ENCODE results near the gene RBM14. TPM values are rescaled to one million over a fixed set of nuclear protein-coding genes. Genes with fewer than 3 reads are reported as not detected.

RBM14 gene
- total RNA-seq, 1 experiment from 2014 or later, result 92.0 TPM

DNA sequence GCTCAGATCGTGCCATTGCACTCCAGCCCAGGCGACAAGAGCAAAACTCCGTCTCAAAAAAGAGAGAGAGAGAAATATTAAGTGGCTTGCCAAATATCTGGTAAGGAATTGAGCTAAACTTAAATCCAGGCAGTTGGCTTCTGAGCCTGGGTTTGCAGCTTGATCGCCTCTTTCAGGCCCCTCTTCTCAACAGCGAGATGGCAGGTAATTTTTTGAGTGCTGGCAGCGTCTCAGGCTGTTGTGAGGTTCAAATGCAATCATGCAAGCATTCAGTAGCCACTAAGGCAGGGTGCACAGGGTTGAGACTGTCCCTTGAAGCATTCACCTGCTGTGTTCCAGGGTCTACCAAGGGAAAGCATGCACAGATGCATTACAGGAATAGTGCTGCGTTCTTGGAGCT is 47.4 kb upstream of the RBM14 start (continued):
- TF ChIP-seq, protein P1, sequence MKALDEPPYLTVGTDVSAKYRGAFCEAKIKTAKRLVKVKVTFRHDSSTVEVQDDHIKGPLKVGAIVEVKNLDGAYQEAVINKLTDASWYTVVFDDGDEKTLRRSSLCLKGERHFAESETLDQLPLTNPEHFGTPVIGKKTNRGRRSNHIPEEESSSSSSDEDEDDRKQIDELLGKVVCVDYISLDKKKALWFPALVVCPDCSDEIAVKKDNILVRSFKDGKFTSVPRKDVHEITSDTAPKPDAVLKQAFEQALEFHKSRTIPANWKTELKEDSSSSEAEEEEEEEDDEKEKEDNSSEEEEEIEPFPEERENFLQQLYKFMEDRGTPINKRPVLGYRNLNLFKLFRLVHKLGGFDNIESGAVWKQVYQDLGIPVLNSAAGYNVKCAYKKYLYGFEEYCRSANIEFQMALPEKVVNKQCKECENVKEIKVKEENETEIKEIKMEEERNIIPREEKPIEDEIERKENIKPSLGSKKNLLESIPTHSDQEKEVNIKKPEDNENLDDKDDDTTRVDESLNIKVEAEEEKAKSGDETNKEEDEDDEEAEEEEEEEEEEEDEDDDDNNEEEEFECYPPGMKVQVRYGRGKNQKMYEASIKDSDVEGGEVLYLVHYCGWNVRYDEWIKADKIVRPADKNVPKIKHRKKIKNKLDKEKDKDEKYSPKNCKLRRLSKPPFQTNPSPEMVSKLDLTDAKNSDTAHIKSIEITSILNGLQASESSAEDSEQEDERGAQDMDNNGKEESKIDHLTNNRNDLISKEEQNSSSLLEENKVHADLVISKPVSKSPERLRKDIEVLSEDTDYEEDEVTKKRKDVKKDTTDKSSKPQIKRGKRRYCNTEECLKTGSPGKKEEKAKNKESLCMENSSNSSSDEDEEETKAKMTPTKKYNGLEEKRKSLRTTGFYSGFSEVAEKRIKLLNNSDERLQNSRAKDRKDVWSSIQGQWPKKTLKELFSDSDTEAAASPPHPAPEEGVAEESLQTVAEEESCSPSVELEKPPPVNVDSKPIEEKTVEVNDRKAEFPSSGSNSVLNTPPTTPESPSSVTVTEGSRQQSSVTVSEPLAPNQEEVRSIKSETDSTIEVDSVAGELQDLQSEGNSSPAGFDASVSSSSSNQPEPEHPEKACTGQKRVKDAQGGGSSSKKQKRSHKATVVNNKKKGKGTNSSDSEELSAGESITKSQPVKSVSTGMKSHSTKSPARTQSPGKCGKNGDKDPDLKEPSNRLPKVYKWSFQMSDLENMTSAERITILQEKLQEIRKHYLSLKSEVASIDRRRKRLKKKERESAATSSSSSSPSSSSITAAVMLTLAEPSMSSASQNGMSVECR (CRISPR knock-in tag; IDR thresholded peaks at IDR 0.05; ENCODE audit: borderline replicate concordance), result no peak
- TF ChIP-seq ZNF671 (CRISPR knock-in tag; IDR thresholded peaks at IDR 0.05), result no peak
- TF ChIP-seq, protein P2, sequence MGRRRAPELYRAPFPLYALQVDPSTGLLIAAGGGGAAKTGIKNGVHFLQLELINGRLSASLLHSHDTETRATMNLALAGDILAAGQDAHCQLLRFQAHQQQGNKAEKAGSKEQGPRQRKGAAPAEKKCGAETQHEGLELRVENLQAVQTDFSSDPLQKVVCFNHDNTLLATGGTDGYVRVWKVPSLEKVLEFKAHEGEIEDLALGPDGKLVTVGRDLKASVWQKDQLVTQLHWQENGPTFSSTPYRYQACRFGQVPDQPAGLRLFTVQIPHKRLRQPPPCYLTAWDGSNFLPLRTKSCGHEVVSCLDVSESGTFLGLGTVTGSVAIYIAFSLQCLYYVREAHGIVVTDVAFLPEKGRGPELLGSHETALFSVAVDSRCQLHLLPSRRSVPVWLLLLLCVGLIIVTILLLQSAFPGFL (CRISPR knock-in tag; IDR thresholded peaks at IDR 0.05; ENCODE audit: borderline replicate concordance), result no peak

DNA sequence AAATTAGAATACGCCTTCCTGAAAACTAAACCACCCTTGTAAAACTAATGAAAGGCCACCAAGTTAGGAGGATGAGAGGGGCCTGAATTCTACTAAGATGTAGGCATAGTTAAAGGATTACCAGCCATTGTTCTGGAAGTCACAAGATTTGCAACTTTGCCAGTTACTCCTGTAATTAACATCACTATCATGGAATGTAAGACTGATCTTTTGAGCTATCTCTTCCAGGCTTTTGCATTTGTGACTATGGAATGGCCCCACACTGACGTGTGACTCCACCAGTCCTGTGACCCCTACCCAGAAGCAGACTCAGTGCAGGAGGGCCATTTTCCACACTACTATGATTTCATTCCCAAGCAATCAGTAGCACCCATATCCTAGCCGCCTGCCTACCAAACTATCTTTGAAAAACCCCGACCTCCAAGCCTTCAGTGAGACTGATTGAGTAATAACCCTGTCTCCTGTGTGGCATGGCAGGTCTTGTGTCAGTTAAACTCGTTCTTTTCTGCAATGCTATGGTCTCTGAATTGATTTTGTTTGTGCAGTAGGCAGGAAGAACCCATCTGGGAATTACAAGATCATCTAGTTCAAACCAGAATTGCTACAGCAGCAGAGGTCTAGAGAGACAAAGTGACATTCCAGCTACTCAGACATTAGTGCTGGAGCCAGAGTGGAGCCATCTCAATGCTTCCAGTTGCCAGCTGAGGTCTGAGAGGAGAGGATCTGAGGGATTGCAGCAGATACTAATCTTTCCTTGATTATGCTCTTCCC is 46.2 kb upstream of the RBM14 start:
- Mint-ChIP-seq H3K36me3 (peaks cover 21% of the 10 kb centered on the region), H3K4me3 (no peak overlapping the region), H3K27me3 (ENCODE audit: low read depth) (peaks cover 28% of the 10 kb centered on the region), H3K4me1 (peaks cover 21% of the 10 kb centered on the region), H3K9me3 (peaks cover 22% of the 10 kb centered on the region), H3K27ac (peak overlapping the region; percentile 94)
- no peak for DNase-seq (ENCODE audit: low spot score)
- peak; percentile 70 for ATAC-seq
- POLR2A ChIA-PET, result no interaction called here
- CTCF ChIA-PET, result interaction anchor here (0.5 to 3.9 kb wide), 6 partner anchors 11 to 841 kb away, joined by 3 to 23 read pairs (median 4); partner anchors contain the start of genes CCDC87, CCS and RBM4B
- TF ChIP-seq, protein P3, sequence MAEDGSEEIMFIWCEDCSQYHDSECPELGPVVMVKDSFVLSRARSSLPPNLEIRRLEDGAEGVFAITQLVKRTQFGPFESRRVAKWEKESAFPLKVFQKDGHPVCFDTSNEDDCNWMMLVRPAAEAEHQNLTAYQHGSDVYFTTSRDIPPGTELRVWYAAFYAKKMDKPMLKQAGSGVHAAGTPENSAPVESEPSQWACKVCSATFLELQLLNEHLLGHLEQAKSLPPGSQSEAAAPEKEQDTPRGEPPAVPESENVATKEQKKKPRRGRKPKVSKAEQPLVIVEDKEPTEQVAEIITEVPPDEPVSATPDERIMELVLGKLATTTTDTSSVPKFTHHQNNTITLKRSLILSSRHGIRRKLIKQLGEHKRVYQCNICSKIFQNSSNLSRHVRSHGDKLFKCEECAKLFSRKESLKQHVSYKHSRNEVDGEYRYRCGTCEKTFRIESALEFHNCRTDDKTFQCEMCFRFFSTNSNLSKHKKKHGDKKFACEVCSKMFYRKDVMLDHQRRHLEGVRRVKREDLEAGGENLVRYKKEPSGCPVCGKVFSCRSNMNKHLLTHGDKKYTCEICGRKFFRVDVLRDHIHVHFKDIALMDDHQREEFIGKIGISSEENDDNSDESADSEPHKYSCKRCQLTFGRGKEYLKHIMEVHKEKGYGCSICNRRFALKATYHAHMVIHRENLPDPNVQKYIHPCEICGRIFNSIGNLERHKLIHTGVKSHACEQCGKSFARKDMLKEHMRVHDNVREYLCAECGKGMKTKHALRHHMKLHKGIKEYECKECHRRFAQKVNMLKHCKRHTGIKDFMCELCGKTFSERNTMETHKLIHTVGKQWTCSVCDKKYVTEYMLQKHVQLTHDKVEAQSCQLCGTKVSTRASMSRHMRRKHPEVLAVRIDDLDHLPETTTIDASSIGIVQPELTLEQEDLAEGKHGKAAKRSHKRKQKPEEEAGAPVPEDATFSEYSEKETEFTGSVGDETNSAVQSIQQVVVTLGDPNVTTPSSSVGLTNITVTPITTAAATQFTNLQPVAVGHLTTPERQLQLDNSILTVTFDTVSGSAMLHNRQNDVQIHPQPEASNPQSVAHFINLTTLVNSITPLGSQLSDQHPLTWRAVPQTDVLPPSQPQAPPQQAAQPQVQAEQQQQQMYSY (CRISPR knock-in tag; IDR thresholded peaks at IDR 0.05), result no peak
- TF ChIP-seq ATF1 (CRISPR knock-in tag; IDR thresholded peaks at IDR 0.05), result no peak
- TF ChIP-seq SMAD3 (CRISPR knock-in tag; IDR thresholded peaks at IDR 0.05; ENCODE audit: borderline replicate concordance), result no peak
- TF ChIP-seq OVOL2 (CRISPR knock-in tag; IDR thresholded peaks at IDR 0.05; ENCODE audit: borderline replicate concordance), result no peak
- no peak for TF ChIP-seq TEAD4 (CRISPR knock-in tag; IDR thresholded peaks at IDR 0.05)
- TF ChIP-seq, protein P4, sequence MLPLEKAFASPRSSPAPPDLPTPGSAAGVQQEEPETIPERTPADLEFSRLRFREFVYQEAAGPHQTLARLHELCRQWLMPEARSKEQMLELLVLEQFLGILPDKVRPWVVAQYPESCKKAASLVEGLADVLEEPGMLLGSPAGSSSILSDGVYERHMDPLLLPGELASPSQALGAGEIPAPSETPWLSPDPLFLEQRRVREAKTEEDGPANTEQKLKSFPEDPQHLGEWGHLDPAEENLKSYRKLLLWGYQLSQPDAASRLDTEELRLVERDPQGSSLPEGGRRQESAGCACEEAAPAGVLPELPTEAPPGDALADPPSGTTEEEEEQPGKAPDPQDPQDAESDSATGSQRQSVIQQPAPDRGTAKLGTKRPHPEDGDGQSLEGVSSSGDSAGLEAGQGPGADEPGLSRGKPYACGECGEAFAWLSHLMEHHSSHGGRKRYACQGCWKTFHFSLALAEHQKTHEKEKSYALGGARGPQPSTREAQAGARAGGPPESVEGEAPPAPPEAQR (CRISPR knock-in tag; IDR thresholded peaks at IDR 0.05), result no peak
- no peak for TF ChIP-seq TCF7 (CRISPR knock-in tag; IDR thresholded peaks at IDR 0.05; ENCODE audit: low read depth)
- TF ChIP-seq JUN (CRISPR knock-in tag; IDR thresholded peaks at IDR 0.05), result no peak
- TF ChIP-seq ESRRA (CRISPR knock-in tag; IDR thresholded peaks at IDR 0.05; ENCODE audit: borderline replicate concordance), result no peak
- no peak for TF ChIP-seq NR2C2 (CRISPR knock-in tag; IDR thresholded peaks at IDR 0.05)
- TF ChIP-seq NFYB (CRISPR knock-in tag; conservative IDR thresholded peaks at IDR 0.05; ENCODE audit: low read depth), result no peak
- TF ChIP-seq, protein P5, sequence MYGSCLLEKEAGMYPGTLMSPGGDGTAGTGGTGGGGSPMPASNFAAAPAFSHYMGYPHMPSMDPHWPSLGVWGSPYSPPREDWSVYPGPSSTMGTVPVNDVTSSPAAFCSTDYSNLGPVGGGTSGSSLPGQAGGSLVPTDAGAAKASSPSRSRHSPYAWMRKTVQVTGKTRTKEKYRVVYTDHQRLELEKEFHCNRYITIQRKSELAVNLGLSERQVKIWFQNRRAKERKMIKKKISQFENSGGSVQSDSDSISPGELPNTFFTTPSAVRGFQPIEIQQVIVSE (CRISPR knock-in tag; IDR thresholded peaks at IDR 0.05; ENCODE audit: borderline replicate concordance), result no peak
- no peak for TF ChIP-seq MYBL2 (CRISPR knock-in tag; IDR thresholded peaks at IDR 0.05)
- TF ChIP-seq ZNF416 (CRISPR knock-in tag; IDR thresholded peaks at IDR 0.05), result no peak
- TF ChIP-seq, protein P6, sequence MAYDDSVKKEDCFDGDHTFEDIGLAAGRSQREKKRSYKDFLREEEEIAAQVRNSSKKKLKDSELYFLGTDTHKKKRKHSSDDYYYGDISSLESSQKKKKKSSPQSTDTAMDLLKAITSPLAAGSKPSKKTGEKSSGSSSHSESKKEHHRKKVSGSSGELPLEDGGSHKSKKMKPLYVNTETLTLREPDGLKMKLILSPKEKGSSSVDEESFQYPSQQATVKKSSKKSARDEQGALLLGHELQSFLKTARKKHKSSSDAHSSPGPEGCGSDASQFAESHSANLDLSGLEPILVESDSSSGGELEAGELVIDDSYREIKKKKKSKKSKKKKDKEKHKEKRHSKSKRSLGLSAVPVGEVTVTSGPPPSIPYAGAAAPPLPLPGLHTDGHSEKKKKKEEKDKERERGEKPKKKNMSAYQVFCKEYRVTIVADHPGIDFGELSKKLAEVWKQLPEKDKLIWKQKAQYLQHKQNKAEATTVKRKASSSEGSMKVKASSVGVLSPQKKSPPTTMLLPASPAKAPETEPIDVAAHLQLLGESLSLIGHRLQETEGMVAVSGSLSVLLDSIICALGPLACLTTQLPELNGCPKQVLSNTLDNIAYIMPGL (CRISPR knock-in tag; IDR thresholded peaks at IDR 0.05), result no peak
- TF ChIP-seq, protein P7, sequence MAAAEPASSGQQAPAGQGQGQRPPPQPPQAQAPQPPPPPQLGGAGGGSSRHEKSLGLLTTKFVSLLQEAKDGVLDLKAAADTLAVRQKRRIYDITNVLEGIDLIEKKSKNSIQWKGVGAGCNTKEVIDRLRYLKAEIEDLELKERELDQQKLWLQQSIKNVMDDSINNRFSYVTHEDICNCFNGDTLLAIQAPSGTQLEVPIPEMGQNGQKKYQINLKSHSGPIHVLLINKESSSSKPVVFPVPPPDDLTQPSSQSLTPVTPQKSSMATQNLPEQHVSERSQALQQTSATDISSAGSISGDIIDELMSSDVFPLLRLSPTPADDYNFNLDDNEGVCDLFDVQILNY (CRISPR knock-in tag; IDR thresholded peaks at IDR 0.05), result no peak
- no peak for TF ChIP-seq SMAD4 (CRISPR knock-in tag; IDR thresholded peaks at IDR 0.05)
- no peak for TF ChIP-seq NFE2L1 (CRISPR knock-in tag; IDR thresholded peaks at IDR 0.05)
- TF ChIP-seq NR3C1 (CRISPR knock-in tag; conservative IDR thresholded peaks at IDR 0.05; ENCODE audit: low read depth), result no peak

Measured in WTC11 (cell line).